ENCODE data around the gene NKX2-8. TPM values are rescaled to one million over a fixed set of nuclear protein-coding genes. Genes with fewer than 3 reads are reported as not detected.

Gene NKX2-8
- not detected in 2 replicates for total RNA-seq

DNA sequence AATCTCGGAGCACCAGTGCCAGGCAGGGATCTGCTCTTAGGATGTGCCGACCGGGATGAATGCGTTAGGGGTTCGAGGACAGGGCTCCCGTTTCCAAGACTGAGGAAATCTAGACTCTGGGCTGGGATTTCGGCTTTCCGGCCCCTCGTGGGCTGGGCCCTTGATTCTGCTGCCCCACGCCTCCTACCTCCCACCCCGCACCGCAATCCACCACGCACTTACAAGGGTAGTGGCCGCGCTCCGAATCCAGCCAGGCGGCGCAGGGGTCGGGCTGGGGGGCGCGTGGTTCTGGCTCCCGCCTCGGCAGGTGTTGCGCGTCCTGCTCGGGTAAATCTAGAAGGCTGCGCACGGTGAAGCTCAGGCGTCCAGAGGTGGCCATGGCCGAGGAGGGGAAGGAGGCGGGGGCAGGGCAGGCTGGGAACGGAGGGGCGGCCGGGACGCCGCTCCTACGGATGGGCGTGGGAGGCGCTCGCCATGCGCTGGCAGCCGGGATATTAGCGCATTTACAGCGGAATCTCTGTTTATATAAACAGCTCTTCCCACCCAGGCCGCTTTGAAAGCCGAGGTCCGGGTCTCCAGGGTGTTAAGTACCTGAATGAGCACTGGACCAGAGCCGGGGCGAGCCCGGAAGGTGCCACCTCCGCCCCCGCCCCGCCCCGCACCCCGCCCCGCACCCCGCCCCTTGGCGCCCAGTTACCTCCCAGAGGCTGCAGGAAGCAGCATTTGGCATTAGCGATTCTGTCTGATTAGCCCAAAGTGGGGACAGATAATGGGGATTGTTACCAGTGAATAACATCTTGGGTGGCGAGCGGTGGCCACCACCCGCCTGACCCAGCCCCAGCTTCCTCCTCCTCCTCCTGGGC, at the start of gene NKX2-8:
Gene NKX2-8, minus strand, starts transcription at position 604 of the 863 bp plus-strand sequence. Its CDS starts 225 bp downstream, at position 379.

Other genes with a start within 250 kb of the NKX2-8 start
- 0.09 TPM in 1 of 2 replicates, not detected in the other for gene NKX2-1, start 62.4 kb downstream of the NKX2-8 start, total RNA-seq
- gene PAX9, start 79.2 kb upstream of the NKX2-8 start, total RNA-seq, result under 0.01 TPM in 2 replicates